H9 (cell line): ENCODE results near the gene ATF7. TPM values are rescaled to one million over a fixed set of nuclear protein-coding genes. Genes with fewer than 3 reads are reported as not detected.
A peak's percentile ranks its signal among the peaks of the same experiment; 100 is the strongest.

ENCODE experiments used
- DNase-seq: peaks from one replicate; pipeline ENCODE4 v3.0.0-alpha.2; 2017
- H2AFZ ChIP-seq: one replicate; pipeline ENCODE4 v1.6.1; 2013; ENCODE audit warnings: mild to moderate bottlenecking, low read length, control low read depth, moderate library complexity
- H2AK5ac ChIP-seq: 2 replicates; pipeline ENCODE4 v1.6.1; 2013; ENCODE audit warnings: low read length, control low read depth, mixed read lengths; ENCODE audit not compliant: insufficient read length
- H2BK120ac ChIP-seq: one replicate; pipeline ENCODE4 v1.6.1; 2013; ENCODE audit warnings: low read depth, mild to moderate bottlenecking, low read length, control low read depth, inconsistent platforms; ENCODE audit not compliant: poor library complexity, severe bottlenecking
- H2BK12ac ChIP-seq: 2 replicates; pipeline ENCODE4 v1.6.1; 2013; ENCODE audit warnings: low read length, control low read depth, mixed read lengths, low read depth; ENCODE audit not compliant: insufficient read length
- H2BK15ac ChIP-seq: 2 replicates; pipeline ENCODE4 v1.6.1; 2013; ENCODE audit warnings: low read depth, low read length, control low read depth
- H2BK20ac ChIP-seq: one replicate; pipeline ENCODE4 v1.6.1; 2013; ENCODE audit warnings: low read depth, mild to moderate bottlenecking, low read length, control low read depth, inconsistent platforms; ENCODE audit not compliant: poor library complexity, severe bottlenecking
- H2BK5ac ChIP-seq: 2 replicates; pipeline ENCODE4 v1.6.1; 2013; ENCODE audit warnings: low read length, control low read depth, mixed read lengths; ENCODE audit not compliant: insufficient read length
- H3K14ac ChIP-seq: 2 replicates; pipeline ENCODE4 v1.6.1; 2013; ENCODE audit warnings: low read length, control low read depth; ENCODE audit not compliant: insufficient read depth
- H3K18ac ChIP-seq: 2 replicates; pipeline ENCODE4 v1.6.1; 2013; ENCODE audit warnings: low read depth, mild to moderate bottlenecking, mixed read lengths, low read length, control low read depth; ENCODE audit not compliant: insufficient read length
- H3K23ac ChIP-seq: 2 replicates; pipeline ENCODE4 v1.6.1; 2013; ENCODE audit warnings: low read length, control low read depth, mixed read lengths, low read depth; ENCODE audit not compliant: insufficient read length
- H3K23me2 ChIP-seq: 2 replicates; pipeline ENCODE4 v1.6.1; 2013; ENCODE audit warnings: low read depth, mild to moderate bottlenecking, mixed read lengths, low read length, control low read depth; ENCODE audit not compliant: insufficient read length, poor library complexity, severe bottlenecking
- H3K27ac ChIP-seq: 2 replicates; pipeline ENCODE4 v1.5.1; 2013; ENCODE audit warnings: low read length, control low read depth, mixed read lengths, low read depth; ENCODE audit not compliant: insufficient read length
- H3K27me3 ChIP-seq: 2 replicates; pipeline ENCODE4 v1.6.1; 2013; ENCODE audit warnings: low read length, control low read depth, inconsistent platforms; ENCODE audit not compliant: insufficient read depth
- H3K4ac ChIP-seq: 2 replicates; pipeline ENCODE4 v1.6.1; 2013; ENCODE audit warnings: low read depth, mild to moderate bottlenecking, control low read depth, inconsistent platforms, low read length, moderate library complexity
- H3K4me1 ChIP-seq: 2 replicates; pipeline ENCODE4 v1.6.1; 2013; ENCODE audit warnings: low read length, control low read depth, inconsistent platforms; ENCODE audit not compliant: insufficient read depth
- H3K4me2 ChIP-seq: 2 replicates; pipeline ENCODE4 v1.6.1; 2013; ENCODE audit warnings: low read length, control low read depth, mixed read lengths; ENCODE audit not compliant: insufficient read length, insufficient read depth
- H3K56ac ChIP-seq: 2 replicates; pipeline ENCODE4 v1.6.1; 2013; ENCODE audit warnings: low read depth, mild to moderate bottlenecking, mixed read lengths, low read length, control low read depth; ENCODE audit not compliant: insufficient read length
- H3K79me1 ChIP-seq: 2 replicates; pipeline ENCODE4 v1.6.1; 2013; ENCODE audit warnings: low read depth, mild to moderate bottlenecking, moderate library complexity, low read length, control low read depth, inconsistent platforms; ENCODE audit not compliant: insufficient read depth, poor library complexity, severe bottlenecking
- H3K79me2 ChIP-seq: 2 replicates; pipeline ENCODE4 v1.6.1; 2013; ENCODE audit warnings: low read length, control low read depth, inconsistent platforms; ENCODE audit not compliant: insufficient read depth
- H3K9ac ChIP-seq: 2 replicates; pipeline ENCODE4 v1.6.1; 2013; ENCODE audit warnings: low read length, control low read depth, mixed read lengths; ENCODE audit not compliant: insufficient read length; ENCODE audit errors: extremely low read depth
- H3K9me3 ChIP-seq: one replicate; pipeline ENCODE4 v1.6.1; 2013; ENCODE audit warnings: low read depth, low read length, inconsistent platforms; ENCODE audit not compliant: control insufficient read depth
- H3T11ph ChIP-seq: one replicate; pipeline ENCODE4 v1.6.1; 2013; ENCODE audit warnings: mild to moderate bottlenecking, low read length, control low read depth, inconsistent platforms
- H4K20me1 ChIP-seq: one replicate; pipeline ENCODE4 v1.6.1; 2013; ENCODE audit not compliant: control insufficient read depth, insufficient read length, insufficient read depth
- H4K5ac ChIP-seq: 2 replicates; pipeline ENCODE4 v1.6.1; 2013; ENCODE audit warnings: low read depth, mild to moderate bottlenecking, mixed read lengths, low read length, control low read depth; ENCODE audit not compliant: insufficient read length
- H4K8ac ChIP-seq: replicated peaks from 2 replicates; pipeline ENCODE4 v1.6.1; 2013; ENCODE audit warnings: low read length, control low read depth, mixed read lengths, low read depth; ENCODE audit not compliant: insufficient read length
- H4K91ac ChIP-seq: 2 replicates; pipeline ENCODE4 v1.6.1; 2013; ENCODE audit warnings: low read depth, mild to moderate bottlenecking, moderate library complexity, mixed read lengths, low read length, control low read depth; ENCODE audit not compliant: insufficient read length
- H3K27ac Mint-ChIP-seq, 3 experiments: 2 replicates in 2 of 3; 3 replicates in 1 of 3; pipeline ENCODE4 v1.8.0; 2020 to 2021; ENCODE audit warnings: mixed read lengths in 3 of 3, mild to moderate bottlenecking in 1 of 3, moderate library complexity in 1 of 3
- H3K27me3 Mint-ChIP-seq: 2 replicates; pipeline ENCODE4 v1.8.0; 2021; ENCODE audit warnings: low read depth, mild to moderate bottlenecking, moderate library complexity, mixed read lengths
- H3K36me3 Mint-ChIP-seq, 3 experiments: 2 replicates in 2 of 3; 3 replicates in 1 of 3; pipeline ENCODE4 v1.8.0; 2020 to 2021; ENCODE audit warnings: low read depth in 3 of 3, mixed read lengths in 3 of 3; ENCODE audit not compliant: insufficient read depth in 1 of 3
- H3K4me1 Mint-ChIP-seq, 2 experiments: 2 replicates each; pipeline ENCODE4 v1.8.0; 2020; ENCODE audit warnings: mixed read lengths in 2 of 2
- H3K4me3 Mint-ChIP-seq, 2 experiments: 2 replicates in 1 of 2; 3 replicates in 1 of 2; pipeline ENCODE4 v1.8.0; 2020 to 2021; ENCODE audit warnings: mild to moderate bottlenecking in 2 of 2, mixed read lengths in 2 of 2, moderate library complexity in 1 of 2
- H3K9me3 Mint-ChIP-seq, 2 experiments: 2 replicates in 1 of 2; 3 replicates in 1 of 2; pipeline ENCODE4 v1.8.0; 2020; ENCODE audit warnings: mild to moderate bottlenecking in 2 of 2, mixed read lengths in 2 of 2, moderate library complexity in 1 of 2
- WGBS: extraction: QIAGEN DNeasy Blood & Tissue Kit; methylation state at CpG from one replicate; pipeline ENCODE4 v1.1.7; 2013; ENCODE audit warnings: missing lambda C conversion rate, low lambda C conversion rate, mixed read lengths; ENCODE audit not compliant: insufficient read length; ENCODE audit errors: extremely low coverage; 5-methylcytosine and 5-hydroxymethylcytosine counted together
- total RNA-seq: library from RNA; stranded (reverse); gene quantifications from 2 replicates; pipeline ENCODE4 v1.2.1, GENCODE V29; 2021
- TF ChIP-seq, protein P1 (sequence below): fragments of 200-600 bp; sonication (generic); conservative IDR thresholded peaks from 3 replicates; pipeline ENCODE4 v1.8.0; 2021; ENCODE audit warnings: antibody characterized with exemption, mild to moderate bottlenecking

Gene ATF7
- total RNA-seq, 1 experiment from 2014 or later: 17.7 TPM

DNA sequence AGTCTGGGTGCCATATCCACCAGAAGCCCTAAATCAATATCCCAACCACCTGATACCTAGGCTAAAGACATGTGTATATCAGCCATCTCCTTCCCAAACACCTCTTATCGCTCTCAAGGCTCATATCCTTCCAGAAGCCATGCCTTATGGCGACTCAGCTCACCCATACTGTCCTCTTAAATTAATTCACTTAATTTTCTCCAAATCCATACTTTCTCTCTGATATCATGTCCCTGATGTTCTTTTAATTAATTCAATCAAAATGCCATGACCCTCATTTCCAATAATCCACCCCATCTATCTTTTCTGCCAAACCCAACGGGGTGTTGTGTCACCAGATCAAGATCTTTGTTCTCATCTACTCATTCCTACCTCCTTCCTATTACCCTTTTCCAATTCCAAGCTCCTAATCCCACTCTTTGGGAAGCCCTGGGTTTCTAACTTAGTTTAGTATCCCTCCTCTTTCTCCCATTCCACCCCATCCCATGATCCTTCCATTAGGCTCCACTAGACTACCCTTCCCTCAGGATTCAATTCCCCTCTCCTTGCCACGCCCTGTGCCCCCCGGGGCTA lies 723 bp downstream of the ATF7 start:
- Mint-ChIP-seq H3K27ac (peak overlapping the region; percentile 36 to 89 (median 85); a peak in 4 of 7 replicates), H3K9me3 (no peaks in the 10 kb centered on the region; a peak in 1 of 5 replicates), H3K27me3 (no peaks in the 10 kb centered on the region), H3K4me3 (peak overlapping the region; percentile 85 to 92), H3K36me3 (no peaks in the 10 kb centered on the region; a peak in 1 of 7 replicates), H3K4me1 (peaks cover 29 to 30% of the 10 kb centered on the region in 2 experiments)
- Histone ChIP-seq H2BK12ac (no peak overlapping the region), H3K79me2 (peaks cover 3% of the 10 kb centered on the region; the same call in 1 of the 2 replicates), H2BK15ac (no peak overlapping the region), H2AFZ (no peak overlapping the region), H3K9ac (peak overlapping the region; percentile 49), H3K79me1 (no peaks in the 10 kb centered on the region), H3T11ph (no peak overlapping the region), H2BK20ac (no peak overlapping the region), H4K91ac (no peak overlapping the region), H3K27me3 (no peaks in the 10 kb centered on the region), H4K5ac (no peak overlapping the region), H3K4me1 (peaks cover 8% of the 10 kb centered on the region), H3K4ac (no peak overlapping the region), H3K18ac (no peak overlapping the region), H3K23me2 (peaks cover 10% of the 10 kb centered on the region), H2AK5ac (no peak overlapping the region), H3K4me2 (peak overlapping the region; percentile 71), H2BK5ac (no peak overlapping the region), H3K56ac (no peak overlapping the region), H3K27ac (no peak overlapping the region), H3K9me3 (no peaks in the 10 kb centered on the region), H2BK120ac (no peak overlapping the region), H4K8ac (no peak overlapping the region), H3K14ac (no peak overlapping the region), H3K23ac (no peak overlapping the region), H4K20me1 (no peaks in the 10 kb centered on the region)
- TF ChIP-seq, protein P1, sequence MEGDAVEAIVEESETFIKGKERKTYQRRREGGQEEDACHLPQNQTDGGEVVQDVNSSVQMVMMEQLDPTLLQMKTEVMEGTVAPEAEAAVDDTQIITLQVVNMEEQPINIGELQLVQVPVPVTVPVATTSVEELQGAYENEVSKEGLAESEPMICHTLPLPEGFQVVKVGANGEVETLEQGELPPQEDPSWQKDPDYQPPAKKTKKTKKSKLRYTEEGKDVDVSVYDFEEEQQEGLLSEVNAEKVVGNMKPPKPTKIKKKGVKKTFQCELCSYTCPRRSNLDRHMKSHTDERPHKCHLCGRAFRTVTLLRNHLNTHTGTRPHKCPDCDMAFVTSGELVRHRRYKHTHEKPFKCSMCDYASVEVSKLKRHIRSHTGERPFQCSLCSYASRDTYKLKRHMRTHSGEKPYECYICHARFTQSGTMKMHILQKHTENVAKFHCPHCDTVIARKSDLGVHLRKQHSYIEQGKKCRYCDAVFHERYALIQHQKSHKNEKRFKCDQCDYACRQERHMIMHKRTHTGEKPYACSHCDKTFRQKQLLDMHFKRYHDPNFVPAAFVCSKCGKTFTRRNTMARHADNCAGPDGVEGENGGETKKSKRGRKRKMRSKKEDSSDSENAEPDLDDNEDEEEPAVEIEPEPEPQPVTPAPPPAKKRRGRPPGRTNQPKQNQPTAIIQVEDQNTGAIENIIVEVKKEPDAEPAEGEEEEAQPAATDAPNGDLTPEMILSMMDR: no peak
- WGBS: no CpG with 5 or more reads among the region's 5 CpGs
- DNase-seq: no peak
